ENCODE data around the gene COPB1. TPM values are rescaled to one million over a fixed set of nuclear protein-coding genes. Genes with fewer than 3 reads are reported as not detected.

The COPB1 gene
- total and polyA plus RNA-seq, 2 of the 13 experiments (the other 11 are each of a cell fraction or from before 2014, with no cell fraction given), result 114 to 195 TPM

GRCh38 chr11:14499560-14500180, at the start of gene COPB1 (continued):
- TF ChIP-seq ZFP91 (CRISPR knock-in tag; IDR thresholded peaks at IDR 0.05; ENCODE audit: borderline replicate concordance) (peak; percentile 63; the same call in 1 of the 2 replicates), ZNF570 (CRISPR knock-in tag; IDR thresholded peaks at IDR 0.05; ENCODE audit: borderline replicate concordance) (no peak), ZNF337 (CRISPR knock-in tag; IDR thresholded peaks at IDR 0.05; ENCODE audit: borderline replicate concordance, low read depth) (no peak), ZNF775 (CRISPR knock-in tag; IDR thresholded peaks at IDR 0.05; ENCODE audit: borderline replicate concordance) (no peak), EED (CRISPR knock-in tag; IDR thresholded peaks at IDR 0.05) (no peak; the same call in 1 of the 2 replicates), ZNF768 (CRISPR knock-in tag; IDR thresholded peaks at IDR 0.05) (peak; percentile 74), NKX3-1 (CRISPR knock-in tag; IDR thresholded peaks at IDR 0.05) (no peak), KAT7 (CRISPR knock-in tag; IDR thresholded peaks at IDR 0.05; ENCODE audit: borderline replicate concordance) (peak; percentile 43; the same call in 1 of the 2 replicates), MTA3 (CRISPR knock-in tag; IDR thresholded peaks at IDR 0.05) (no peak), ZNF740 (CRISPR knock-in tag; IDR thresholded peaks at IDR 0.05) (0 out of 2 replicates have a peak, but pooled peaks have one; percentile 62), KLF15 (CRISPR knock-in tag; IDR thresholded peaks at IDR 0.05; ENCODE audit: borderline replicate concordance) (peak; percentile 66; the same call in 1 of the 2 replicates), ATF1 (CRISPR knock-in tag; IDR thresholded peaks at IDR 0.05) (peak; percentile 74), ISL2 (CRISPR knock-in tag; IDR thresholded peaks at IDR 0.05) (peak; percentile 67), SCMH1 (CRISPR knock-in tag; IDR thresholded peaks at IDR 0.05; ENCODE audit: borderline replicate concordance) (no peak), ZNF318 (CRISPR knock-in tag; IDR thresholded peaks at IDR 0.05) (no peak), FOXM1 (CRISPR knock-in tag; IDR thresholded peaks at IDR 0.05) (no peak), DPF2 (CRISPR knock-in tag; IDR thresholded peaks at IDR 0.05; ENCODE audit: borderline replicate concordance, low read depth) (no peak), ZNF615 (CRISPR knock-in tag; IDR thresholded peaks at IDR 0.05; ENCODE audit: borderline replicate concordance) (no peak)
